HG02840 (cell line): Measurements from ENCODE around the gene FAM83D.
A peak's percentile ranks its signal among the peaks of the same experiment; 100 is the strongest.

ENCODE experiments used
- ATAC-seq: cut with Tn5 transposase; IDR thresholded peaks from one replicate; pipeline ENCODE4 v1.9.1; 2021; ENCODE audit warnings: mild to moderate bottlenecking, moderate library complexity, moderate number of reproducible peaks; ENCODE audit not compliant: unreplicated experiment, low FRiP score

Gene FAM83D

GRCh38 chr20:38962044-38962927 lies 36.1 kb downstream of the FAM83D start, which contains the start of gene DHX35:
Gene DHX35, plus strand, starts transcription at chr20:38962344. Its CDS starts 24 bp downstream, at chr20:38962368.
- peak; percentile 96 for ATAC-seq

DNA sequence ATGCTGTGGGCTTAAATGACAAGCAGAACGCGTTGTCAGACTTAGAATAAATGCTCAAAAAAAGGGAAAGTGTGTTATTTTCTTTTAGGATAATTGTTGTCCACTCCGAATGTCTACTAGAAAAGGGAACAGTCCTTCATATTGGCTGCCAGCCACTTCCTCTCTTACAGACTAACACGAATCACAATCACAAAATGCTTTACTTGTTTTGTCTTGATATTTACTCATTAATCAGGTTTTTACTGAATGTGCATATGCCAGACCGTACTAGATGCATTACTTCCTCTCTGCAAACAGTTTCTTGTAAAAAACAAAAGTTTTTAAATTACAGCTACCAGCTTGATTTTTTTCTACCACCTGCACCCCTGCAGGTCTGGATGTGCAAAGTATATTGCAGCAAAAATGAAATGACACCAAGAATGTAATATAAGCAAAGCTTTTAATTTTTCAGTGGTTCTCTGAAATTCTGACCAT lies 36.7 kb downstream of the FAM83D start:
- no peak for ATAC-seq

- no peak for ATAC-seq
These were observed 37.5 kb downstream of the FAM83D start for GRCh38 chr20:38963745-38964144.

- ATAC-seq = no peak
These were observed 39.0 kb downstream of the FAM83D start for GRCh38 chr20:38965264-38965663.

DNA sequence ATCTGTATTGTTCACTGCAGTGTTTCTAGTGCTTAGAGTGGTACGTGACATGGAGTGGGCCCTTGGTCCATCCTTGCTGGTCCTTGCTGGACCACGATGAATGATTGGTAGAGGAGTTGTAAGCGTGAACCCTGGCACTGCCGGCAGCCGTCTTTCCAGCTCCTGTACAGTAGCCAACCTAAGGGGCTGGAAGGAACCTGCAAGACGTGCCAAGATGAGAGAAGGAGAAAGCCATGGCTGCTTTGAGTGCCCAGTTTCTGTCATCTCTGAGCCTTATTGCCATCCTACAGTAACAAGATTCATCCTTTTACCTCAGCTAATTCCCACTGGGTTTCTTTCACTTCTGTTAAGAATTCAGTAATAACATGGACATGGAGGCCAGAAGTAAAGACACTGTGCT lies 41.9 kb downstream of the FAM83D start:
- no peak for ATAC-seq

- ATAC-seq = no peak
These were observed 43.5 kb downstream of the FAM83D start for GRCh38 chr20:38969708-38970107.

DNA sequence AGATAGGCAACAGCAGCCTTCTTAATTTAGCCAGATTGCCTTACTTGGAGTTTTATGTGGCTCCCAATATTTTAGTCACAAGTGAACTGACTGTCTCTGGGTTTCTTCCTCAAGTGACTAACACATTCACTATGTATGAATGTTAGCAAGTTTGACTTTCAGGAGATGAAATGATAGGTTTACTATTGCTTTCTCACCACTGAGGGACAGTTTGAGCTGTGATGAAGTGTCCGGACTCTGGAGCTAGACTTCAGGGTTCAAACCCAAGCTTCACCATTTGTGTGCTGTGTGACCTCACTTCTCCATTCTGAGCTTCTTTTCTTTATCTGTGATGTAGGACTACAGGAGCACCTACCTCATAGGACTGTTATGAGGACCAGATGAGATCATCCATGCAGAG lies 44.1 kb downstream of the FAM83D start:
- no peak for ATAC-seq

DNA sequence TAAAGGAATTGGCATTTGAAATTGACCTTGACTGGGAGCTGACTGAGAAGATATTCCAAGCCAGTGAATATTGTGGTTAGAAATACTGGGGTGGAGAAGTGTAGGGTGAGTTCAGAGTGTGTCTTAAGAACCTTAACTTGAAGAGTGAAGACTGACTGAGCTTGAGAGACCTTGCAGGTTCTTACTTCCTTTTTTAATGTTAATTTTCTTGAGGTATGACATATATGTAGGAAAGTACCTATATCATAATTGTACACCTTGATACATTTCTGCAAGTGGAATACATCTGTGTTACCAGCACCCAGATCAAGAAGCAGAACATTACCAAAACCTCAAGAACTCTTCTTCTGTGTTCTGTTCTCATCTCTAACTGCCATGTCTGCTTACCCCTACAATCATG lies 46.9 kb downstream of the FAM83D start:
- no peak for ATAC-seq

GRCh38 chr20:38973645-38974044 lies 47.4 kb downstream of the FAM83D start:
- ATAC-seq = no peak

GRCh38 chr20:38975539-38976120 lies 49.4 kb downstream of the FAM83D start:
- no peak for ATAC-seq

DNA sequence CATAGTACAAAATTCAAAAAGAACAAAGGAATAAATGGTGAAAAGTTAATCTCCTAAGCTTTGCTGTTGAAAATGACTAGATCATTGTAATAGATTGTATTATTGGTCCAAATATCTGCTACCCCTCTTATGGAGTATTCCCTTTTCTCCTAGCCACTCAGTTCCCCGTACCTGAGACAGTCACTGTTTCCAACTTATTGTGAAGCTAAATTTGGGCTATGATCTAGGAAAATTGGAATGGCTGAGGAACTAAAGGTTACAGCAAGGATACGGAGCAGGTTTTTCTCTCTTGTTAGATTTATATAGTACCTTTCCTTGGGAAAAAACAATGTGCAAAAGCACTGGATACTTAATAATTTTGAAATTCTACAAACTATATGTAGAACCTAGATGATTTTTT lies 53.2 kb downstream of the FAM83D start:
- no peak for ATAC-seq

DNA sequence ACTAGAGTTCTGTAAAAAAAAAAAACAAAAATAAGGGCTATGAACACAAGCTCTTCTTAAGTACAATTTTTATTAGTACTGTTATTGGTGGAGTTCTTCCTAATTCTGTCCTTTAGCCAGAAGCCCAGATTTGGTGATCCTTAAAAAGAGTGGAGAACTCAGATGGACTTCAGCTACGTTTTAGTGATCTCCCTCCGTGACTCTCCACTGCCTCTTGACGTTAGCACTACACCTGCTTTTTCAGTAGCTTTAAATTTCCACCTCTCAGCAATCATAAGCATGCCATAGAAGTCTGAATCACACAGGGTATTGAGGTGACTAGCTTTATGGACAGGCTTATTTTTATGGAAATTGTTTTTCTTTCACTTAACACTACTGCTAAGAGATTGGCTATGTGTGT lies 53.6 kb downstream of the FAM83D start:
- ATAC-seq = no peak

DNA sequence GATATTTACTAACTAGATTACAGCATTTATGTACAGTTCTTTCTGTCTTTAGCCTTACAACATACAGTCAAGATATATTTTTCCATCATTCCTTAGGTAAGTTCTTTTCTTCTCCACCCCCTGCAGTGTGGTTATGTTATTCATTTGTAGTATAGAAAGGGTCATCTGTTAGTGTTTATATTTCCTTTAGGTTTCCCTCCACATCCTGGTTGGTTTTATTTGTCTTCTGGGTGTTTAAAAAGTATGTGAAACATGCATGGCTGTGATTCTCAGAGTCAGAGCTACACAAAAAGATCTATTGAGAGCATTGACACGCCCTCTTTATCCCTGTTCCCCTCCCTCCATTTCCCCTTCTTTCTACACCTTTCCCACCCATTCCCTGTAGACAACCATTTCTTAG lies 56.1 kb downstream of the FAM83D start:
- no peak for ATAC-seq

- no peak for ATAC-seq
These were observed 58.8 kb downstream of the FAM83D start for GRCh38 chr20:38985060-38985459.

DNA sequence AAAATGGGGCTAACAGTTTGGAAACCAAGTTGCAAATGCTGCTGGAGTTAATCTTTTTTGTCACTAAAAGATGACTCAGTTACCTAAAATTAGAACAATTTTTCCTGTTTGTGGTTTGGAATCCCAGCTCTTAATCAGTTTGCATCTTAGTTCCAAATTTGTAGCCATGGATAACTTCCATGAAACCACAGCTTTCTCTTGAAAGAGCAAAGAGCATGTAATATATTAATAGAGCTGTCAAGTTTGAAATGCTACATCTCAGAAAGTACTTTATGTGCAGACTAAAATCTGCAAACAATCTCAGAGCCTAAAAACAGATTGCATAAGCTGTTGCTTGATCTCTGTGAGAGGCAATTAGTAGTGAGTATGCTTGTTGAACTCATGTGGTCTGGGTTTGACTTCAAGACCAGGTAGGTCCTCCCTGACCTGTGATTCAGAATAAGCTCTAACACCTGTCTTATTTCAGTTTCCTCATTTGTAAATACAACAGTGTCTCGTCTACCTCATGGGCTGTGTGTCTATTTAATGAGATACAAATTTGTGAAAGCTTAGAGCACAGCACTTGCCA lies 59.5 kb downstream of the FAM83D start:
- no peak for ATAC-seq

GRCh38 chr20:38986663-38987062 lies 60.4 kb downstream of the FAM83D start:
- ATAC-seq = no peak

GRCh38 chr20:38987777-38988176 lies 61.6 kb downstream of the FAM83D start:
- ATAC-seq = no peak

DNA sequence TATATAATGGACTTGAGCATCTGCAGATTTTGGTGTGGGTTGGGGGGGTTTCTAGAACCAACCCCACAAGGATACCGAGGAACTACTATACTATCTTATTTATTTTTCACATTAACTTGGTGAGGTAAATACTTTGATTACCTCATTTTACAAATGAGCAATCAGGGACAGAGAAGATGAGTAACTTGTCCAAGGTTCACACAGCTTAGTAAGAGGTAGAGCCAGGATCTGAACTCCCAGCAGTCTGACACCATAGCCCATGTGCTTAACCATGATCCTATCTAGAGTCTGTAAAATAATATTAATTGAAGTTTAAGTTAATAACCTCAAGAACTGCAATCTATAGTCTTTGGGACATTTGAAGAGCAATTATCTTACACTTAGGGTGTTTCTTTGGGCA lies 64.5 kb downstream of the FAM83D start:
- no peak for ATAC-seq

- ATAC-seq = no peak
These were observed 65.8 kb downstream of the FAM83D start for GRCh38 chr20:38991814-38992704.

DNA sequence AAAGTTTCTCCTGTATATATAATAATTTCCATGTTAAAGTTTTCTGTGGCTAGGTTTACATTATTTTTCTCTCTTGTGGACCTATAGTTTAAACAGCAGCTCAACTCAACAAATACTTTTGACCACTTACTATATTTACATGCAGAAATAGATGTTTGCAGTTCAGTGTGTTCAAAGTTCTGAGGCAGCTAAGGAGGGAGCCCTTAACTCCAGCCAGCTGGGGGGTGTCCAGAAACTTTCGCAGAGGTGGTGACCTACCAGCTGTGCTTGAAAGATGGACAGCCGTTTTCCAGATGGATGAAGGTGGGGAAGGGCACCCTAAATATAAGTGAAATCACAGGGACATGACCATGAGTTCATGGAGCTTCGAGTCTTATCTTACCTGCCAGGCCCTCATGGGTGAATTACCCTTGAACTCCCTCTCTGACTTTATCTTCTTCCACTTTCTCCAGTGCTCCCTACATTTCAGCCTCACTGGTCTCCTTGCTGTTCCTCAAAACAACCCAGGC lies 69.4 kb downstream of the FAM83D start:
- no peak for ATAC-seq
